ENCODE results near the gene LMX1A.

Gene LMX1A

DNA sequence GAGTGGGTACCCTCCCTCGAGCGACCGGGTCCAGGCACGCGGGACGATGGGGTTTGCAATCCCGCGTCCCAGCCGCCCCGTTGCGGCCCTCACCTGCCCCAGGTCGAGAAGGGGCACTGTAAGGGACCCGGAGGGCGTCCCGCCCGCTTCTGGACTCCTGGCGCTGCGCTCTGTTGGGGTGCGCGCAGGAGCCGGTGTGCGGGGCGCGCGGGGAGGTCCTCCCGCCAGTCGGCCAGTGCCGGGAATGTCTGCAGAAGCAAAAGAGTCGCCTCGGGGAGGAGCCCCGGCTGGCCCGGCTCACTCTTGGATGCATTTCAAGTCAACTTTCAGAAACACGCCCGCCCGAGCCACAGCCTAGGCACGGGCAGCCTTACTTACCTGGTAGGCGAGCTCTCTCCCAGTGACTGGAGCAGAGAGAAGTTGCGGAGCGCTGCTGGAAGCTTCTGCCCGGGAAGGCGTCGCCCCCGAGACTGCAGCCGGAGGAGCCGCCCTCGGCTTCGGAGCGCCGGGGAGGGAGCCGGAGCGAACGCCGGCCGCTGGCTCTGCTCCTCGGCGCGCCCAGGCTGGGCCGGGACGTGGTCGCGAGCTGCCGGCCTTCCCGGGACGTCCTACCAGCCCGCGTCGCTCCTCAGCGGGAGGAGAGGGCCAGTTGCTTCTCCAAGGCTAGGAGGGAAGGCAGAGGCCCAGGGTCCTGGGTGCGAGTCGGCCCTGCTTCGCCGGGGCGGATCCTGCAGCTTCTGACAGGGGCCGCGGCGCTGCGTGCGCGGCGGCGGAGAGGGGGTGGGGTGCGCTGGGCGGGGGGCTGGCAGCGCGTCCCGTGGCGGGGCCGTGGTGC, at the start of gene LMX1A:
Gene LMX1A, minus strand, starts transcription at position 739 of the 835 bp plus-strand sequence. CDS start 1,156 bp downstream, outside the sequence.
- Histone ChIP-seq H3K9me3 (ENCODE audit: low read length) (no peaks in the 10 kb centered on the region), H3K4me3 (ENCODE audit: low read length) (no peak within 1 kb of the TSS), H2AFZ (ENCODE audit: low read depth, low read length) (no peak within 1 kb of the TSS), H3K27me3 (ENCODE audit: insufficient read depth, low read length) (peaks cover 87% of the 10 kb centered on the region), H3K36me3 (ENCODE audit: insufficient read depth, low read length) (no peaks in the 10 kb centered on the region), H3K4me1 (ENCODE audit: insufficient read depth, low read length) (no peaks in the 10 kb centered on the region)

DNA sequence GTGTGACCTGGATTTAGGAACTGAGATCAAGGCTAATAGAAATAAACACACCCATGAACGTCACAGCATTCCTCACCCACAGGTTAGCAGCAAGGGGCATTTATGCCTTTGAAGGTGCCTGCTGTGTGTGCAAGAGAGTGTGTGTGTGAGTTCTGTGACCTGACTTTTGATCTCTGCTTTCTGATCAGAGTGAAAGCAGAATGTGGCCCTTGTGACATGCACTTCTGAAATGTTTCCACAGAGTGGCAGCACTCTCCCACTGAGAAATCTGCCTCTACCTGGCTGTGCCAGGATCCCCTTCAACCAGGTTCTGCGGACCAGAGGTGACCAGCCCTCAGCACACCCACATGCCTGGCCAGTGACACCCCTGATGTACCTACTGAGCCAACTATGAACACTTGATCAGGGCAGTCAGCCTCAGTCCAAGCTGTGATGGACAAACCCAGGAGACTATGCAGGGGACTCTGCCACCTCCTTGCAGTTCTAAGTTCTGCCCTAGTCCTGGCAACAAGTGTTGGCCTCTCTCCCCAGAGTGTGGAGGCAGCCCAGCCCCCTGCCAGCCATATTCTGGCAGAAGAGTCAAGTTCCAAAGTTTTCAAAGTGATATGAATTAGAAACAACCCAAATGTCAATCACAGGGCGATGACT, 47.4 kb upstream of the LMX1A start:
- Histone ChIP-seq H3K9me3 (ENCODE audit: low read length) (no peaks in the 10 kb centered on the region), H3K27me3 (ENCODE audit: insufficient read depth, low read length) (no peaks in the 10 kb centered on the region), H2AFZ (ENCODE audit: low read depth, low read length) (no peak overlapping the region), H3K36me3 (ENCODE audit: insufficient read depth, low read length) (no peaks in the 10 kb centered on the region), H3K4me3 (ENCODE audit: low read length) (no peak overlapping the region), H3K4me1 (ENCODE audit: insufficient read depth, low read length) (no peaks in the 10 kb centered on the region)

DNA sequence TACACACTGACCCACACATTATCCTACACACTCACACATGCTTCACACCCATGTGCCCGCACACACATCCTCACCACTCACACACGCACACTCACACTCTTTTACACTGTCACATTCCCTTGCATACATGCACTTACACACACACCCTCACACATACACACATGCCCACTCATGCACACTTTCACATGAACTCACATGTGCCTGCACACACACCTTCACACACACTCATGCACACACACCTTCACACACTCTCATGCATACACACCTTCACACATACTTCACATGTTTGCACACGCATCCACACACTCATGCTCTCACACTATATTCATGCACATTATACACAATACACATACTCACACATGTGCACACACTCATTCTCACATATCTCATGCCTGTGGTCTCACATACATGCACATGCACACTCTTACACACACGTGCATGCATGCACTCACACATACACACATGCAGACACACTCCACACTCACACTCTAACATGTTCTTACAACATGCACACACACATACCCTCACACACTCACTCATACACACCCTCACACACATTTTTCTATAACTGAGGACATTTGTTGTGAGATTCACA, 46.1 kb upstream of the LMX1A start:
- Histone ChIP-seq H2AFZ (ENCODE audit: low read depth, low read length) (no peak overlapping the region), H3K36me3 (ENCODE audit: insufficient read depth, low read length) (no peaks in the 10 kb centered on the region), H3K4me1 (ENCODE audit: insufficient read depth, low read length) (no peaks in the 10 kb centered on the region), H3K27me3 (ENCODE audit: insufficient read depth, low read length) (no peaks in the 10 kb centered on the region), H3K4me3 (ENCODE audit: low read length) (no peak overlapping the region), H3K9me3 (ENCODE audit: low read length) (no peaks in the 10 kb centered on the region)

- no peaks in the 10 kb centered on the region for H3K4me1 ChIP-seq (ENCODE audit: insufficient read depth, low read length)
- H3K4me3 ChIP-seq (ENCODE audit: low read length), result no peak overlapping the region
- H3K36me3 ChIP-seq (ENCODE audit: insufficient read depth, low read length), result no peaks in the 10 kb centered on the region
- H3K27me3 ChIP-seq (ENCODE audit: insufficient read depth, low read length), result no peaks in the 10 kb centered on the region
- H3K9me3 ChIP-seq (ENCODE audit: low read length), result no peaks in the 10 kb centered on the region
- H2AFZ ChIP-seq (ENCODE audit: low read depth, low read length), result no peak overlapping the region
These were observed 41.4 kb upstream of the LMX1A start for GRCh38 chr1:165397944-165398343.

DNA sequence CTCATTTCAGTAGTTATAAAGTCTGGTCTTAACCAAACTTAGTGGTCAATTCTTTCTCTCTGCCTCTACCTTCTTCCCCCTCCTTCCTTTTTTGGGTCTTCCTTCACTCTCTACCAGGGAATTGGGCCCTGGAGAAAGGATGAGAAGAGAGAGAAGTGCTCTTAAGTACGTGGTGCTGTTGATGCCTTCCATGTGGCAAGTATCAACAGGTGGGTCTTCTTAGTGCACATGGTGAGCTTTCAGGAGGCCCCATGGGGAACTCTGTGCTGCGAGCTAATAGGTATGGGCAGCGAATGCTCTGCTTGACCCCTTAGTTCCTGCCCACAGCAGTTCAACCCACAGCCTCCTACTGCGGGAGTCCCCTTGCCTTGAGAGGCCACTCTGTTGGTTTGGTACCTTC, 39.4 kb upstream of the LMX1A start:
- H3K36me3 ChIP-seq (ENCODE audit: insufficient read depth, low read length), result no peaks in the 10 kb centered on the region
- H2AFZ ChIP-seq (ENCODE audit: low read depth, low read length), result no peak overlapping the region
- no peaks in the 10 kb centered on the region for H3K9me3 ChIP-seq (ENCODE audit: low read length)
- no peaks in the 10 kb centered on the region for H3K4me1 ChIP-seq (ENCODE audit: insufficient read depth, low read length)
- no peaks in the 10 kb centered on the region for H3K27me3 ChIP-seq (ENCODE audit: insufficient read depth, low read length)
- H3K4me3 ChIP-seq (ENCODE audit: low read length), result no peak overlapping the region

- no peak overlapping the region for H2AFZ ChIP-seq (ENCODE audit: low read depth, low read length)
- no peaks in the 10 kb centered on the region for H3K27me3 ChIP-seq (ENCODE audit: insufficient read depth, low read length)
- no peaks in the 10 kb centered on the region for H3K4me1 ChIP-seq (ENCODE audit: insufficient read depth, low read length)
- no peaks in the 10 kb centered on the region for H3K9me3 ChIP-seq (ENCODE audit: low read length)
- H3K36me3 ChIP-seq (ENCODE audit: insufficient read depth, low read length), result no peaks in the 10 kb centered on the region
- no peak overlapping the region for H3K4me3 ChIP-seq (ENCODE audit: low read length)
These were observed 39.0 kb upstream of the LMX1A start for GRCh38 chr1:165395478-165395877.

- H3K27me3 ChIP-seq (ENCODE audit: insufficient read depth, low read length), result peaks cover 7% of the 10 kb centered on the region
- no peaks in the 10 kb centered on the region for H3K9me3 ChIP-seq (ENCODE audit: low read length)
- H3K4me1 ChIP-seq (ENCODE audit: insufficient read depth, low read length), result no peaks in the 10 kb centered on the region
- H3K4me3 ChIP-seq (ENCODE audit: low read length), result no peak overlapping the region
- no peak overlapping the region for H2AFZ ChIP-seq (ENCODE audit: low read depth, low read length)
- H3K36me3 ChIP-seq (ENCODE audit: insufficient read depth, low read length), result no peaks in the 10 kb centered on the region
These were observed 36.4 kb upstream of the LMX1A start for GRCh38 chr1:165392634-165393571.

DNA sequence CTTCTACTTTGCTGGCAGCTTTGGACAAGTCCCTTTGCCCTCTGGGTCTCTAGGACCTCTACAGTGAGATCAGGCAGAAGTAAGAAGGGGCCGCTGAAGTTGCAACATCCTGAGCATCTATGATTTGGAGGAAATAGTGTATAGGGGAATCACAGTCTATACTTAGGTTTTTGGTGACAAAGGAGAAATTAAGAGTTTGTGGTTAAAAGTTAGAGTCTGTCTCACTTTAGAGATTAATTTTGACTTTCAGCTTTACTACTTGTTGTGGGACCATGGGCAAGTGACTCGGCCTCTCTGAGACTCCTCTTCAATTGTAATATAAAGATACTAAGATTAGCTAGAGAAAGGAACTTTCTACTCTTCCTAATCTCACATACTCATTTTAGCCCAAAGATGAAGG, 33.1 kb upstream of the LMX1A start:
- no peaks in the 10 kb centered on the region for H3K36me3 ChIP-seq (ENCODE audit: insufficient read depth, low read length)
- H3K27me3 ChIP-seq (ENCODE audit: insufficient read depth, low read length), result peaks cover 7% of the 10 kb centered on the region
- no peak overlapping the region for H2AFZ ChIP-seq (ENCODE audit: low read depth, low read length)
- no peaks in the 10 kb centered on the region for H3K4me1 ChIP-seq (ENCODE audit: insufficient read depth, low read length)
- H3K9me3 ChIP-seq (ENCODE audit: low read length), result no peaks in the 10 kb centered on the region
- no peak overlapping the region for H3K4me3 ChIP-seq (ENCODE audit: low read length)

DNA sequence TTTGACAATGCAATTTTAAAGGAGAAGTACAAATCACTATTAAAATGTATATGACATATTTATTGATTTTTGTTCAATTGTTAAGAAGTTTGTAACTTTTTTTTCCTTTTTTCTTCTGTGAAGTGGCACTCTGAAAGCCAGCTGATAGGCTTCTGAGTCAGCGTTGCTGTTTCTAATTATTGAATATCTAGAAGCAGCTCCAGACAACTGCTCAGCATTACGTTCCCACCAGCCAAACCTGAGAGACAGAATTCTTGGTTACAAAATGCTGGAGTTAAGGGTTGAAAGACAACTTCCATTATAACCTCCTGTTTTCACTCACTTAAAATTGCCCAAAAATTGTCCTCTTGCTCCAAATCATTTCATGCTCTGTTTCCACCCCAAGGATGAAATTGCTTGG, 31.4 kb upstream of the LMX1A start:
- no peaks in the 10 kb centered on the region for H3K36me3 ChIP-seq (ENCODE audit: insufficient read depth, low read length)
- peaks cover 7% of the 10 kb centered on the region for H3K27me3 ChIP-seq (ENCODE audit: insufficient read depth, low read length)
- H3K4me1 ChIP-seq (ENCODE audit: insufficient read depth, low read length), result no peaks in the 10 kb centered on the region
- H2AFZ ChIP-seq (ENCODE audit: low read depth, low read length), result no peak overlapping the region
- no peak overlapping the region for H3K4me3 ChIP-seq (ENCODE audit: low read length)
- no peaks in the 10 kb centered on the region for H3K9me3 ChIP-seq (ENCODE audit: low read length)

DNA sequence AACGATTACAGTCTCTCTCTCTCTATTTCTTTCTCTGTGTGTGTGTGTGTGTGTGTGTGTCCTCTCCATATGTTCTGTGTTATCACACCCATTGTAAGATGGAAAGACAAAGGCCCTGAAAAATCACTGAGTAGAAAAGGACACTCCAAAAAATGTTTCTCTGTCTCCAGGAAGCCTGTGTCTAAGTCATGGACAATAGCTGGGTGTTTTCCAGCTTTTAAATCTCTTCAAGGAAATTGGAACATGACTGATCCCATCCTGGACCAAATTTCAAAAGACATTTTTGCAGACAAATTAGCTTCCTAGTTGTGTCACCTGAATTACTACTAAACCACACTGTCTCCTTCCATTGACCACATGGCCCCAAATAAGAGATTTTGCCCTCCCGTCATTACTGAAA, 31.0 kb upstream of the LMX1A start:
- H2AFZ ChIP-seq (ENCODE audit: low read depth, low read length), result no peak overlapping the region
- H3K4me3 ChIP-seq (ENCODE audit: low read length), result no peak overlapping the region
- no peaks in the 10 kb centered on the region for H3K9me3 ChIP-seq (ENCODE audit: low read length)
- no peaks in the 10 kb centered on the region for H3K4me1 ChIP-seq (ENCODE audit: insufficient read depth, low read length)
- peaks cover 7% of the 10 kb centered on the region for H3K27me3 ChIP-seq (ENCODE audit: insufficient read depth, low read length)
- H3K36me3 ChIP-seq (ENCODE audit: insufficient read depth, low read length), result no peaks in the 10 kb centered on the region

GRCh38 chr1:165383599-165384405, 27.3 kb upstream of the LMX1A start:
- Histone ChIP-seq H3K4me3 (ENCODE audit: low read length) (no peak overlapping the region), H3K27me3 (ENCODE audit: insufficient read depth, low read length) (peaks cover 2% of the 10 kb centered on the region), H3K9me3 (ENCODE audit: low read length) (no peaks in the 10 kb centered on the region)

DNA sequence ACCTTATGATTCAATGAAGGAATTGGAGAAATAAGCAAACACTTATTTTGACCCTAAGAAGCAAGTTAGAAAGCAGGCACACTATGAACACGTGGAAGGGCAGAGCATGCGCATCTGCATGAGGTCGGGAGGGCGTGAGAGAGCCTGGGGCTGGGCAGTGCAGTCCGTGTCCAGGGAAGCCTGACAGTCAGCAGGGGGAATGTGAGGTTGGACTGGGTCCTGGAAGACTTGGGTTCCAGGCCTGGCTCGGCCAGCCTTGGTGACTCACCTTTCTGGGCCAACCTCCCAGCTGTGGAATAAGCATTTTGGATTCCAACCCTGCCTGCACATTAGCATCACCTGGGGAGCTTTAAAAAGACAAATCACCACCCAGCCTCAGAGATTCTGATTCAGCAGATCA, 26.6 kb upstream of the LMX1A start:
- Histone ChIP-seq H2AFZ (ENCODE audit: low read depth, low read length) (no peak overlapping the region), H3K36me3 (ENCODE audit: insufficient read depth, low read length) (no peaks in the 10 kb centered on the region), H3K4me3 (ENCODE audit: low read length) (no peak overlapping the region), H3K4me1 (ENCODE audit: insufficient read depth, low read length) (no peaks in the 10 kb centered on the region), H3K9me3 (ENCODE audit: low read length) (no peaks in the 10 kb centered on the region), H3K27me3 (ENCODE audit: insufficient read depth, low read length) (peaks cover 2% of the 10 kb centered on the region)

More at GRCh38 chr1:165383599-165384405, 27.3 kb upstream of the LMX1A start:
- H2AFZ ChIP-seq (ENCODE audit: low read depth, low read length), result no peak overlapping the region
- no peaks in the 10 kb centered on the region for H3K4me1 ChIP-seq (ENCODE audit: insufficient read depth, low read length)
- H3K36me3 ChIP-seq (ENCODE audit: insufficient read depth, low read length), result no peaks in the 10 kb centered on the region
